NCI-H128 (cell line): Measurements from ENCODE around the gene CAD.

Source experiments
- DNase-seq: peaks from one replicate; lab custom pipeline; 2025; ENCODE audit not compliant: unreplicated experiment; lab: John Stamatoyannopoulos, UW

The CAD gene

GRCh38 chr2:27223416-27223815 is 6.2 kb downstream of the CAD start:
- DNase-seq, result no peak

GRCh38 chr2:27225526-27225925 is 8.4 kb downstream of the CAD start:
- no peak for DNase-seq

- DNase-seq, result no peak
Measured at GRCh38 chr2:27227501-27227900, 10.3 kb downstream of the CAD start.

- DNase-seq, result no peak
Measured at GRCh38 chr2:27231921-27232320, 14.8 kb downstream of the CAD start.

- no peak for DNase-seq
Measured at GRCh38 chr2:27233341-27233740, 16.2 kb downstream of the CAD start.

GRCh38 chr2:27236136-27236535 is 19.0 kb downstream of the CAD start:
- no peak for DNase-seq

- no peak for DNase-seq
Measured at GRCh38 chr2:27236626-27237025, 19.5 kb downstream of the CAD start.

GRCh38 chr2:27237341-27237945 is 20.3 kb downstream of the CAD start:
- DNase-seq, result no peak

- no peak for DNase-seq
Measured at GRCh38 chr2:27238976-27239375, 21.8 kb downstream of the CAD start.

GRCh38 chr2:27240406-27240805 is 23.2 kb downstream of the CAD start:
- DNase-seq, result no peak

- no peak for DNase-seq
Measured at GRCh38 chr2:27241761-27242613, 24.8 kb downstream of the CAD start.

GRCh38 chr2:27242614-27242951 is 25.4 kb downstream of the CAD start:
- DNase-seq, result no peak

GRCh38 chr2:27243391-27244130 is 26.4 kb downstream of the CAD start:
- DNase-seq, result no peak

- DNase-seq, result no peak
Measured at GRCh38 chr2:27245116-27245515, 27.9 kb downstream of the CAD start.

- no peak for DNase-seq
Measured at GRCh38 chr2:27245626-27246025, 28.5 kb downstream of the CAD start.

- no peak for DNase-seq
Measured at GRCh38 chr2:27247893-27248292, 30.7 kb downstream of the CAD start.

GRCh38 chr2:27249159-27249890 is 32.2 kb downstream of the CAD start:
- DNase-seq, result no peak

GRCh38 chr2:27249891-27250651 is 32.9 kb downstream of the CAD start:
- DNase-seq, result no peak

GRCh38 chr2:27250652-27251379 is 33.6 kb downstream of the CAD start:
- no peak for DNase-seq

- no peak for DNase-seq
Measured at GRCh38 chr2:27251766-27252165, 34.6 kb downstream of the CAD start.
